Lung (tissue), 12 donors: ENCODE data around the gene VARS2. TPM values are rescaled to one million over a fixed set of nuclear protein-coding genes. Genes with fewer than 3 reads are reported as not detected.
A peak's percentile ranks its signal among the peaks of the same experiment; 100 is the strongest.
"Not testable (repeated sequence)": the region's sequence is repeated elsewhere in the genome, so short reads cannot be mapped to it uniquely, and the experiment has no call there.

ENCODE experiments used
- ATAC-seq: fragments of 200-7000 bp; cut with Tn5 transposase; one replicate; pipeline ENCODE4 v1.9.1; 2020; ENCODE audit warnings: moderate number of reproducible peaks; ENCODE audit not compliant: insufficient read depth, low FRiP score
- DNase-seq, 3 donors: peaks; one replicate each; pipeline ENCODE4 v3.0.0-alpha.2; 2013 to 2017
- H3K27ac ChIP-seq, 2 donors: one replicate each; pipeline ENCODE4 v1.5.1; 2013; ENCODE audit warnings: mild to moderate bottlenecking in 2 of 2, moderate library complexity in 2 of 2, control low read depth in 1 of 2, inconsistent platforms in 1 of 2, low read depth in 1 of 2, low read length in 1 of 2
- H3K27me3 ChIP-seq, 3 donors: one replicate each; pipeline ENCODE4 v1.5.1; 2013; ENCODE audit warnings: low read length in 2 of 3; ENCODE audit not compliant: control insufficient read depth in 3 of 3, insufficient read depth in 3 of 3
- H3K36me3 ChIP-seq, 4 donors: one replicate each; pipeline ENCODE4 v1.5.1; 2013; ENCODE audit warnings: low read length in 4 of 4, mild to moderate bottlenecking in 1 of 4, moderate library complexity in 1 of 4; ENCODE audit not compliant: control insufficient read depth in 4 of 4, insufficient read depth in 4 of 4
- H3K4me1 ChIP-seq, 5 donors: one replicate each; pipeline ENCODE4 v1.5.1; 2013; ENCODE audit warnings: low read length in 5 of 5, mild to moderate bottlenecking in 2 of 5, moderate library complexity in 1 of 5; ENCODE audit not compliant: control insufficient read depth in 5 of 5, insufficient read depth in 5 of 5
- H3K4me3 ChIP-seq: one replicate; pipeline ENCODE4 v1.5.1; 2013; ENCODE audit warnings: mild to moderate bottlenecking, control low read depth, moderate library complexity
- H3K9ac ChIP-seq, 2 donors: one replicate each; pipeline ENCODE4 v1.5.1; 2013; ENCODE audit warnings: low read length in 2 of 2, control low read depth in 1 of 2; ENCODE audit not compliant: insufficient read depth in 1 of 2
- H3K9me3 ChIP-seq, 4 donors: one replicate each; pipeline ENCODE4 v1.5.1; 2013; ENCODE audit warnings: low read length in 3 of 4, mild to moderate bottlenecking in 1 of 4, moderate library complexity in 1 of 4; ENCODE audit not compliant: control insufficient read depth in 4 of 4, insufficient read depth in 3 of 4
- CTCF ChIP-seq: IDR thresholded peaks from 2 replicates; pipeline ENCODE4 v1.5.1; 2012; ENCODE audit warnings: mild to moderate bottlenecking; ENCODE audit errors: control extremely low read depth, extremely low read depth
- WGBS, 2 donors: extraction: QIAGEN DNeasy Blood & Tissue Kit; methylation state at CpG; one replicate each; pipeline ENCODE4 v1.1.7; 2013; 5-methylcytosine and 5-hydroxymethylcytosine counted together
- polyA plus RNA-seq, 2 donors: library from polyadenylated mRNA; stranded (reverse); fragments of 200-250 nt; gene quantifications; one replicate each; pipeline ENCODE4 v1.2.1, GENCODE V29; 2013
- total RNA-seq, 2 donors: library from RNA; depleted of rRNA in 1 of 2; stranded (reverse); fragments of >200 nt in 1 of 2; gene quantifications; one replicate each; pipeline ENCODE4 v1.2.1, GENCODE V29; 2014 to 2021
- donor health status: control.
- donor health status: control.
- donor health status: Bipolar disorder and iron deficiency.
- donor health status: healthy.
- donor health status: DM: yes; HTN: yes; CAD: no.

VARS2 gene
- total and polyA plus RNA-seq, 4 donors: 17.4 to 38.4 (median 25.5) TPM

GRCh38 chr6:30926644-30927043 is 12.6 kb downstream of the VARS2 start:
- Histone ChIP-seq H3K27me3 (no peaks in the 10 kb centered on the region), H3K9ac (no peak overlapping the region), H3K9me3 (peaks cover 0 to 4% (median 1%) of the 10 kb centered on the region in 4 donors), H3K4me1 (peaks cover 0 to 7% (median 0%) of the 10 kb centered on the region in 5 donors), H3K36me3 (peaks cover 0 to 40% (median 13%) of the 10 kb centered on the region in 4 donors), H3K4me3 (no peak overlapping the region), H3K27ac (peak overlapping the region; percentile 24 to 81)
- DNase-seq (no peak), ATAC-seq (peak; percentile 75)
- WGBS, 2 donors: 73 to 86% methylated on average over 4 of the region's 4 CpGs
- no peak for TF ChIP-seq CTCF

GRCh38 chr6:30927080-30927479 is 13.0 kb downstream of the VARS2 start:
- 79 to 90% methylated on average over 3 of the region's 3 CpGs for WGBS, 2 donors
- not testable (repeated sequence) for DNase-seq, H3K27me3 ChIP-seq, H3K4me1 ChIP-seq, ATAC-seq, H3K9me3 ChIP-seq, H3K4me3 ChIP-seq, H3K9ac ChIP-seq
- H3K27ac ChIP-seq: peak overlapping the region; percentile 24 to 81
- H3K36me3 ChIP-seq: peaks cover 0 to 36% (median 13%) of the 10 kb centered on the region in 4 donors

GRCh38 chr6:30928677-30929076 is 14.6 kb downstream of the VARS2 start:
- Histone ChIP-seq H3K4me1 (peaks cover 0 to 13% (median 0%) of the 10 kb centered on the region in 5 donors), H3K27ac (peak overlapping the region in 1 of 2 donors; percentile 34), H3K36me3 (peaks cover 0 to 20% (median 4%) of the 10 kb centered on the region in 4 donors), H3K27me3 (no peaks in the 10 kb centered on the region), H3K9ac (no peak overlapping the region), H3K9me3 (peaks cover 0 to 4% (median 1%) of the 10 kb centered on the region in 4 donors), H3K4me3 (no peak overlapping the region)
- DNase-seq (no peak), ATAC-seq (no peak)
- no peak for TF ChIP-seq CTCF
- 77 to 97% methylated on average over 3 of the region's 3 CpGs for WGBS, 2 donors

GRCh38 chr6:30930506-30930905 is 16.5 kb downstream of the VARS2 start:
- Histone ChIP-seq H3K27me3 (no peaks in the 10 kb centered on the region), H3K4me1 (peaks cover 0 to 13% (median 0%) of the 10 kb centered on the region in 5 donors), H3K9me3 (peaks cover 0 to 4% (median 1%) of the 10 kb centered on the region in 4 donors), H3K4me3 (no peak overlapping the region), H3K9ac (no peak overlapping the region), H3K27ac (peak overlapping the region in 1 of 2 donors; percentile 57), H3K36me3 (peaks cover 0 to 9% (median under 1%) of the 10 kb centered on the region in 4 donors)
- no peak for DNase-seq
- 71 to 85% methylated on average over 4 of the region's 4 CpGs for WGBS, 2 donors
- no peak for ATAC-seq
- no peak for TF ChIP-seq CTCF
